GM20431 (cell line): ENCODE measurements around the gene NIP7.
"Not testable (repeated sequence)": the region's sequence is repeated elsewhere in the genome, so short reads cannot be mapped to it uniquely, and the experiment has no call there.

Experiments used
- in situ Hi-C: fragments of 300-500 bp; cut with MseI, MboI; formaldehyde crosslinking; loops from one replicate; pipeline ENCODE4 v1.15.0; 2020; ENCODE audit warnings: low sequenced_read_pairs; ENCODE audit not compliant: unreplicated experiment

Gene NIP7

DNA sequence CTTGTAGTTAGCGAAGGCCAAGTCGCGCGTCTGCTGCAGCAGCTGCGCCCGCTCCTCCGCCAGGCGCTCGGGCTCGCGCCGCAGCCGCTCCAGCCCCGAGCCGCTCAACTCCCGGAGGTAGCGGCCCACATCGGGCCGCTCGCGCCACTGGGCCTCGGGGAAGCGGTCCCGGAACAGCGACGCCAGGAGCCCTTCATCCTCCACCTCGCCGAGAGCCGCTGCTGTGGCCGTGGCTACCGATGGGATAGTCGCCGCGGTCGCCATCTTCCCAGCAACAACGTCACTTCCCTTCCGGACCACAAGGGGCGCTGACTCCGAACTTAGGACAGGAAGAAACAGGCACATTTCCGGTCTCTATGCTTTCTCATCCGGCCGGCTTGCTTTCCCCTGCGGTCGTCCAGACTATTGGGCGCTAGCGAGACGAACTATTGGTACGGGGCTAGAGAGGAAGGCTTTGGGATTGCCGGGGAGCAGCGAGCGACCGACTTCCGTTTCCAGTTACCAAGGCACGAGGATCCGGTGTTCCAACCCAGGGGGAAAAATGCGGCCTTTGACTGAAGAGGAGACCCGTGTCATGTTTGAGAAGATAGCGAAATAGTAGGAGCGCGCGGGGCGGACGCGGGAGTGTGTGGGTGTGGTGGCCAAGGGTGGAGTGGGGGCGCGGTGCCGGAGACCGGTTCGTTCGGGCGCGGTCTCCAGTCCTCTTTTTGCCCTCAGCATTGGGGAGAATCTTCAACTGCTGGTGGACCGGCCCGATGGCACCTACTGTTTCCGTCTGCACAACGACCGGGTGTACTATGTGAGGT is at the start of gene NIP7, which contains the start of gene COG8:
Gene NIP7 (plus strand): TSS at position 484 of the 806 bp plus-strand sequence. CDS start 58 bp downstream, at position 542.
Gene COG8 (minus strand): TSS at position 276 of the 806 bp plus-strand sequence. CDS start 12 bp downstream, at position 264.
- in situ Hi-C loops: no loop called here

GRCh38 chr16:69291657-69292056 is 47.9 kb upstream of the NIP7 start:
- in situ Hi-C loops: not testable (repeated sequence)

GRCh38 chr16:69293401-69293800 is 46.2 kb upstream of the NIP7 start:
- in situ Hi-C loops: no loop called here

- in situ Hi-C loops: no loop called here
These were observed 45.5 kb upstream of the NIP7 start for GRCh38 chr16:69294051-69294450.

GRCh38 chr16:69296771-69297170 is 42.8 kb upstream of the NIP7 start:
- in situ Hi-C loops: not testable (repeated sequence)

DNA sequence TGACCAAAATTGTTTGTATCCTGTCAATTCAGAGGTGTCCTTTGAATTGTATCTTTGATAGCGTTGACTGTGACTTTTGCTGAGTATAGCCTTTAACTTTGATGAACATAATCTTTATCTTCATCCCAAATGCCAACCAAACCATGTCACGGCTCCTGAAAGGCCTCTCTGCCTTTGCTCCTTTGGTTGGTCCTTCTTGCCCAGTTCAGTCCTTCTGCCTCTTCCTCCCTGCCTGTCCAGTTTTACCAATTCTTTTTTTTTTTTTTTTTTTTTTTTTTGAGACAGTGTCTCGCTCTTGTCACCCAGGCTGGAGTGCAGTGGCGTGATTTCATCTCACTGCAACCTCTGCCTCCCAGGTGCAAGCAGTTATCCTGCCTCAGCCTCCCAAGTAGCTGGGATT is 41.3 kb upstream of the NIP7 start:
- in situ Hi-C loops: no loop called here

DNA sequence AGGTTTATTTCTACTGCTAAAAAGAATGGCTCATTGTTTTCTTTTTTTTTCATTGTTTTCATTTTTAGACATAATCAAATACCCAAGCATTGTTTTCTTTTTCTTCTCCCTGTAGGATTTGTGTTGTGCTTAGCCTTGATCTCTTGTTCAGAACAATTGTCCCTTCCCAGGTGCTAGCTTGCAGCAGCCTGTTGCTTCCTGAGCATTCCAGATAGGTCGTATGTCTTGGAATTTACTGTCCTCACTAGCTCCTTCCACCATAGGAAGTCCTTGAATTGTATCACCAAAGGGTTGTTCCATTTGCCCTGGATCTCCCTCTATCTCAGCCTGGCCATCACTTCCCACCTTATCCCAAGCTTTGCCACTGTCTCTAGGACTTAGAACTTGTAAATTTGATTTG is 38.4 kb upstream of the NIP7 start:
- in situ Hi-C loops: no loop called here

DNA sequence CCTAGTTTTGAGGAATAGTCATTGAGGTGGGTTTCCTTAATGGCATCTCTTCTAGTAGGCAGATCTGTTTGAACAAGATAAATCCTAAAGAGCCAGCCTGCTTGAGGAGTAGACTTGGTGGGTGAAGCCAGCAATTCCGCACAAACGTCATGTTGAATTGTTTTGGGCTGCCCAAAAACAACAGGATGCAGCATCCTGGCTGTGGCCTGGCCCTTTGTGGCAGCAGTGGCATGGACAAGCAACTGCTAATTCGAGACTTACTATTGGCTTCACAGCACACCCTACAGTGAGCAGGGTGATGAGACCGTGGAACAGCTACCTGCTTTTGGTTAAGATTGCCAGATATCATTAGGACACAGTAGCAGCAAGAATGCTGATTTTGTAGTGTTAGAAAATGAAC is 37.7 kb upstream of the NIP7 start:
- in situ Hi-C loops: no loop called here

GRCh38 chr16:69302301-69302700 is 37.3 kb upstream of the NIP7 start:
- in situ Hi-C loops: no loop called here

DNA sequence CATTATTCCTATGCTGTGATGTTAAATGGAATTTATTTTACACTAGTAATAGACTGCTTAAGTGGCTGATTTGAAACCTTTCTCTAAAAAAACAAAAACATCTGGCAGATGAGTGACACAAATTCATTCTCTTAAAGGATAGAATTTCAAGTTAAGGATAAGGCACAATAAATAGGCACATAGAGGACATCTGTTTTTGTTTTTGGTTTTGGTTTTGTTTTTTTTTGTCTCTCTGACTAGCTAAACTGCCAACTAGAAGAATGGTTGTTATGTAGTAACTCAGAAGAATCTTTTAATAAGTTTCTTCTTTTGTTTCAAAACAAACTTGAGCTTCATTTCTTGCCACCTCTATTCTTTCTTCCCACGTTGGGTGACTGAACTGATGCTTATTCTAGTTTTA is 33.5 kb upstream of the NIP7 start:
- in situ Hi-C loops: no loop called here

GRCh38 chr16:69307091-69307490 is 32.5 kb upstream of the NIP7 start:
- in situ Hi-C loops: no loop called here

- in situ Hi-C loops: no loop called here
These were observed 31.7 kb upstream of the NIP7 start for GRCh38 chr16:69307856-69308255.

DNA sequence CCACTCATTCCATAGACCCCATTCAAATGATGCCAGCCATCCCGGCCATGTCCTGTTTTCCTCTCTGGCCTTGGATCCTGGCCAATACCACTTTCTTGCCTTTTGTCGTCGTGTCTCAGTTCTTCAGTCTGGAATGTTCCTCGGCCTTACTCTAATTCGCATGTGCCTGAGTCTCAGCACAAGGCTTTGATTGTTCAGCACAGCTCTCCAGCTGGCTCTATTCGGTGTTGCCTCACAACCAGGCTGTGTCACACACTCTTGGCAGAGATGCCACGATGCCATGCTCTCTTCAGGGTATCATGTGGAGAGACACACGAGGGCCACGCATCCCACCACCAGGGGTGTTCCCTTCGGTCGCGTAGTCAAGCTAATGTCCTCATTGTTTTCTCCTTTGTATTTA is 30.3 kb upstream of the NIP7 start:
- in situ Hi-C loops: no loop called here

DNA sequence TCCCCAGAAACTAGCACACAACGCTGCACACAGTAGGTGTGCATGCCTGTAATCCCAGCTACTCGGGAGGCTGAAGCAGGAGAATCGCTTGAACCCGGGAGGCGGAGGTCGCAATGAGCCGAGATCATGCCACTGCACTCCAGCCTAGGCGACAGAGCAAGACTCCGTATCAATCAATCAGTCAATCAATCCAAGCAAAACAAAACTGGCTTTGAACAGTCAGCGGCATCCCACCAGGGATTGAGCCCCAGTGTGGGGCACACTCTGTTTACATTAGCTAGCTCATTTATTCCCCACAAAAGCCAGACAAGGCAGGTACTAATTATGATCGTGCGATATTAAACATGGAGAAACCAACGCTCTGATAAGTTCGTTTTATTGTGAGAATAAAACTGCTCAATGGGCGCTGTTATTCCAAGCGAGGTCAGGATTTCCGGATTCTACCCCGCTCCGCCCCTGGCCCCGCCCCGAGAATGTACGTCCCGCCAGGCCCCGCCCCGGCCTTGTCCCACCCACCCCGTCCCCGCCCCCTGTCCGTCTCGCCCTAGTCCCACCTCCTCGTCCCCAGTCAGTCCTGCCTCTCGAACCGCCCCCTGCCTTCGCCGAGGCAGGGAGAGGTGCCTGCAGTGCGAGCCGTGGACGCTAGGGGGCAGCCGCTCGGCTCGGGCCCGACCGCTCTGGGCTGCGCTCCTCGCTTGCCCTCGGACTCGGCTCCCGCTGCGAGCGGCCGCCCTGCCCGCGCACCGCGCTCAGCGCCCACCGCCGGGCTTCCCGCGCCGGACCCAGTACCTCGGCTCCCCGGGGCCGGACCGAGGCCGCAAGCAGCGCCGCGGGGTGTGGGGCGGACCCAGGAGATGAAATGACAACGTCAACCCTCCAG is 28.7 kb upstream of the NIP7 start, which contains the start of gene VPS4A:
Gene VPS4A (plus strand): TSS at position 698 of the 880 bp plus-strand sequence. CDS start 162 bp downstream, at position 860.
- in situ Hi-C loops: no loop called here

GRCh38 chr16:69311533-69312387 is 27.8 kb upstream of the NIP7 start:
- in situ Hi-C loops: no loop called here

- in situ Hi-C loops: no loop called here
These were observed 26.1 kb upstream of the NIP7 start for GRCh38 chr16:69313469-69313868.

GRCh38 chr16:69314534-69314933 is 25.0 kb upstream of the NIP7 start:
- in situ Hi-C loops: no loop called here

GRCh38 chr16:69315486-69316311 is 23.9 kb upstream of the NIP7 start:
- in situ Hi-C loops: no loop called here

GRCh38 chr16:69316595-69317034 is 23.0 kb upstream of the NIP7 start:
- in situ Hi-C loops: no loop called here
